ENCODE measurements around the gene GRM1.

The GRM1 gene

GRCh38 chr6:146331013-146331412, 302.2 kb downstream of the GRM1 start:
- no peak overlapping the region for H3K27ac ChIP-seq
- no peak overlapping the region for H3K4me3 ChIP-seq (ENCODE audit: low read depth, low read length)
- H3K36me3 ChIP-seq (replicated peaks), result no peaks in the 10 kb centered on the region
- in situ Hi-C loops (cut with HindIII; ENCODE audit: low pct_ligation_motif_present, low sequenced_read_pairs), result no loop called here
- DNase-seq, result no peak
- no peaks in the 10 kb centered on the region for H3K27me3 ChIP-seq (replicated peaks)
- TF ChIP-seq CTCF (IDR thresholded peaks at IDR 0.05; ENCODE audit: low read depth, low read length, missing control alignments), result no peak

- in situ Hi-C loops (cut with HindIII; ENCODE audit: low pct_ligation_motif_present, low sequenced_read_pairs), result no loop called here
Measured at GRCh38 chr6:146335336-146335735, 306.5 kb downstream of the GRM1 start.

GRCh38 chr6:146336191-146336590, 307.3 kb downstream of the GRM1 start:
- in situ Hi-C loops (cut with HindIII; ENCODE audit: low pct_ligation_motif_present, low sequenced_read_pairs), result no loop called here
- Histone ChIP-seq H3K27ac (no peak overlapping the region), H3K36me3 (replicated peaks) (no peaks in the 10 kb centered on the region), H3K27me3 (replicated peaks) (no peaks in the 10 kb centered on the region), H3K4me3 (ENCODE audit: low read depth, low read length) (no peak overlapping the region)
- no peak for TF ChIP-seq CTCF (IDR thresholded peaks at IDR 0.05; ENCODE audit: low read depth, low read length, missing control alignments)
- DNase-seq, result no peak

More at GRCh38 chr6:146335336-146335735, 306.5 kb downstream of the GRM1 start:
- H3K27me3 ChIP-seq (replicated peaks), result no peaks in the 10 kb centered on the region
- TF ChIP-seq CTCF (IDR thresholded peaks at IDR 0.05; ENCODE audit: low read depth, low read length, missing control alignments), result no peak
- no peak overlapping the region for H3K27ac ChIP-seq
- no peak overlapping the region for H3K4me3 ChIP-seq (ENCODE audit: low read depth, low read length)
- no peak for DNase-seq
- H3K36me3 ChIP-seq (replicated peaks), result no peaks in the 10 kb centered on the region

- in situ Hi-C loops (cut with HindIII; ENCODE audit: low pct_ligation_motif_present, low sequenced_read_pairs), result no loop called here
- TF ChIP-seq CTCF (IDR thresholded peaks at IDR 0.05; ENCODE audit: low read depth, low read length, missing control alignments), result no peak
- Histone ChIP-seq H3K36me3 (replicated peaks) (no peaks in the 10 kb centered on the region), H3K4me3 (ENCODE audit: low read depth, low read length) (no peak overlapping the region), H3K27ac (no peak overlapping the region), H3K27me3 (replicated peaks) (no peaks in the 10 kb centered on the region)
- DNase-seq, result no peak
Measured at GRCh38 chr6:146337376-146337775, 308.5 kb downstream of the GRM1 start.

- no peak for TF ChIP-seq CTCF (IDR thresholded peaks at IDR 0.05; ENCODE audit: low read depth, low read length, missing control alignments)
- no peaks in the 10 kb centered on the region for H3K27me3 ChIP-seq (replicated peaks)
- in situ Hi-C loops (cut with HindIII; ENCODE audit: low pct_ligation_motif_present, low sequenced_read_pairs), result no loop called here
- no peak overlapping the region for H3K27ac ChIP-seq
- DNase-seq, result no peak
- H3K36me3 ChIP-seq (replicated peaks), result no peaks in the 10 kb centered on the region
- no peak overlapping the region for H3K4me3 ChIP-seq (ENCODE audit: low read depth, low read length)
Measured at GRCh38 chr6:146339716-146340115, 310.9 kb downstream of the GRM1 start.

- DNase-seq, result no peak
- in situ Hi-C loops (cut with HindIII; ENCODE audit: low pct_ligation_motif_present, low sequenced_read_pairs), result no loop called here
- Histone ChIP-seq H3K27me3 (replicated peaks) (no peaks in the 10 kb centered on the region), H3K4me3 (ENCODE audit: low read depth, low read length) (no peak overlapping the region), H3K36me3 (replicated peaks) (no peaks in the 10 kb centered on the region), H3K27ac (no peak overlapping the region)
- no peak for TF ChIP-seq CTCF (IDR thresholded peaks at IDR 0.05; ENCODE audit: low read depth, low read length, missing control alignments)
Measured at GRCh38 chr6:146341493-146342230, 312.8 kb downstream of the GRM1 start.
